OCI-LY3 (cell line): ENCODE data around the gene KCNMA1.

Experiments
- H2AFZ ChIP-seq: fragments of 200-600, 300-600 bp; shearing (Covaris generic); 2 replicates; pipeline ENCODE4 v1.6.0; 2014; ENCODE audit warnings: antibody characterized with exemption, low read depth, low read length
- H3K27ac ChIP-seq: fragments of 200-600, 300-600 bp; sonication (generic); 2 replicates; pipeline ENCODE4 v1.5.1; 2014; ENCODE audit warnings: mild to moderate bottlenecking, low read length, moderate library complexity, mixed read lengths
- H3K27me3 ChIP-seq: fragments of 200-600, 300-600 bp; sonication (generic); 2 replicates; pipeline ENCODE4 v1.6.1; 2014; ENCODE audit warnings: low read depth, low read length, mixed read lengths
- H3K36me3 ChIP-seq: fragments of 200-600, 300-600 bp; sonication (generic); replicated peaks from 2 replicates; pipeline ENCODE3; 2014; ENCODE audit warnings: low read depth, low read length, mixed read lengths
- H3K4me1 ChIP-seq: fragments of 300-600, 200-600 bp; sonication (generic); 2 replicates; pipeline ENCODE4 v1.6.1; 2014; ENCODE audit warnings: low read length, mixed read lengths
- H3K4me2 ChIP-seq: fragments of 200-600, 300-600 bp; sonication (generic); 2 replicates; pipeline ENCODE4 v1.6.1; 2014; ENCODE audit warnings: low read length, mixed read lengths
- H3K4me3 ChIP-seq: fragments of 300-600, 200-600 bp; sonication (generic); 2 replicates; pipeline ENCODE4 v1.5.1; 2014; ENCODE audit warnings: antibody characterized with exemption, mild to moderate bottlenecking, low read length, moderate library complexity
- H3K79me2 ChIP-seq: fragments of 300-600, 200-600 bp; shearing (Covaris generic); 2 replicates; pipeline ENCODE4 v1.6.1; 2014; ENCODE audit warnings: mild to moderate bottlenecking, low read length, mixed read lengths
- H3K9ac ChIP-seq: fragments of 300-600, 200-600 bp; shearing (Covaris generic); 2 replicates; pipeline ENCODE4 v1.6.0; 2014; ENCODE audit warnings: mild to moderate bottlenecking, low read length, moderate library complexity
- H3K9me3 ChIP-seq: fragments of 200-600, 300-600 bp; shearing (Covaris generic); 2 replicates; pipeline ENCODE4 v1.6.1; 2014; ENCODE audit warnings: low read length, mixed read lengths; ENCODE audit not compliant: insufficient read depth
- H4K20me1 ChIP-seq: fragments of 200-600, 300-600 bp; sonication (generic); 2 replicates; pipeline ENCODE4 v1.6.1; 2016; ENCODE audit warnings: low read length, mixed read lengths; ENCODE audit not compliant: insufficient read depth
- EZH2phosphoT487 ChIP-seq: fragments of 200-600 bp; shearing (Covaris generic); IDR thresholded peaks from 2 replicates; pipeline ENCODE4 v1.6.1; 2018; ENCODE audit warnings: antibody characterized with exemption, mixed run types, low read depth
- TF ChIP-seq, protein P1 (sequence below): fragments of 200-600, 300-600 bp; sonication (generic); IDR thresholded peaks from 2 replicates; pipeline ENCODE4 v1.5.1; 2014; ENCODE audit warnings: antibody characterized with exemption, low read length, low read depth

KCNMA1 gene

GRCh38 chr10:77497748-77498147 is 139.9 kb downstream of the KCNMA1 start:
- Histone ChIP-seq H3K4me1 (peaks cover 22% of the 10 kb centered on the region), H3K9me3 (no peaks in the 10 kb centered on the region), H3K79me2 (peaks cover 21% of the 10 kb centered on the region), H3K36me3 (peaks cover 5% of the 10 kb centered on the region), H3K4me2 (no peak overlapping the region), H3K4me3 (no peak overlapping the region), H4K20me1 (peaks cover 84% of the 10 kb centered on the region), H2AFZ (no peak overlapping the region), H3K27ac (no peak overlapping the region), H3K9ac (no peak overlapping the region), H3K27me3 (no peaks in the 10 kb centered on the region)
- TF ChIP-seq, protein P1, sequence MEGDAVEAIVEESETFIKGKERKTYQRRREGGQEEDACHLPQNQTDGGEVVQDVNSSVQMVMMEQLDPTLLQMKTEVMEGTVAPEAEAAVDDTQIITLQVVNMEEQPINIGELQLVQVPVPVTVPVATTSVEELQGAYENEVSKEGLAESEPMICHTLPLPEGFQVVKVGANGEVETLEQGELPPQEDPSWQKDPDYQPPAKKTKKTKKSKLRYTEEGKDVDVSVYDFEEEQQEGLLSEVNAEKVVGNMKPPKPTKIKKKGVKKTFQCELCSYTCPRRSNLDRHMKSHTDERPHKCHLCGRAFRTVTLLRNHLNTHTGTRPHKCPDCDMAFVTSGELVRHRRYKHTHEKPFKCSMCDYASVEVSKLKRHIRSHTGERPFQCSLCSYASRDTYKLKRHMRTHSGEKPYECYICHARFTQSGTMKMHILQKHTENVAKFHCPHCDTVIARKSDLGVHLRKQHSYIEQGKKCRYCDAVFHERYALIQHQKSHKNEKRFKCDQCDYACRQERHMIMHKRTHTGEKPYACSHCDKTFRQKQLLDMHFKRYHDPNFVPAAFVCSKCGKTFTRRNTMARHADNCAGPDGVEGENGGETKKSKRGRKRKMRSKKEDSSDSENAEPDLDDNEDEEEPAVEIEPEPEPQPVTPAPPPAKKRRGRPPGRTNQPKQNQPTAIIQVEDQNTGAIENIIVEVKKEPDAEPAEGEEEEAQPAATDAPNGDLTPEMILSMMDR: no peak

DNA sequence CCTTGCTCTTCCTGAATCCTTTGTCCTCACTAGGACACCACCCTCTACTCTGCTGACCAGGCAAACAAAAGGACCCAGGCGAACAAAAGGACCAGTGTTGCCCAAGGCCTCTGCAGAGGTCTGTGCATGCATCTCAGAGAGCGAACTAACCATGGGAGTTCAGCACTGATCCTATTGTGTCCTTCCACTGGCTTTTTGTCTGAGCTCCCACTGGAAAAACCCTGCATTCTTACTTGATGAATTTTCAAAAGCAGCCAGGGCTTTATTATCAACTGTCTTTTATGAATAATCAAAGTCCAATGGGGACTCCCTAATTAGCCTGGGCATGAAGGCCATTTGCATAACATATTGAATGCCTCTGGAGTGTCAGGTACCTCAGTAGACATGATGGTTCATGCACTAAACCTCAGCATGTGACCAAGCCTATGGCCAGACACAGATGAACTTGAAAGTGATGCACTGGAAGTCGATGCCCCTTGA is 140.6 kb downstream of the KCNMA1 start:
- peaks cover 18% of the 10 kb centered on the region for H3K4me1 ChIP-seq
- no peak overlapping the region for H3K27ac ChIP-seq

GRCh38 chr10:77494756-77495541 is 142.7 kb downstream of the KCNMA1 start:
- H3K36me3 ChIP-seq: peaks cover 5% of the 10 kb centered on the region

More for the DNA sequence above, 140.6 kb downstream of the KCNMA1 start:
- Histone ChIP-seq H3K79me2 (peaks cover 17% of the 10 kb centered on the region), H3K9me3 (no peaks in the 10 kb centered on the region), H3K36me3 (peaks cover 5% of the 10 kb centered on the region), H3K9ac (no peak overlapping the region), H3K27me3 (no peaks in the 10 kb centered on the region), H3K4me3 (no peak overlapping the region), H4K20me1 (peaks cover 84% of the 10 kb centered on the region), H3K4me2 (no peak overlapping the region), H2AFZ (no peak overlapping the region)
- TF ChIP-seq, protein P1: no peak
- TF ChIP-seq EZH2phosphoT487: no peak

DNA sequence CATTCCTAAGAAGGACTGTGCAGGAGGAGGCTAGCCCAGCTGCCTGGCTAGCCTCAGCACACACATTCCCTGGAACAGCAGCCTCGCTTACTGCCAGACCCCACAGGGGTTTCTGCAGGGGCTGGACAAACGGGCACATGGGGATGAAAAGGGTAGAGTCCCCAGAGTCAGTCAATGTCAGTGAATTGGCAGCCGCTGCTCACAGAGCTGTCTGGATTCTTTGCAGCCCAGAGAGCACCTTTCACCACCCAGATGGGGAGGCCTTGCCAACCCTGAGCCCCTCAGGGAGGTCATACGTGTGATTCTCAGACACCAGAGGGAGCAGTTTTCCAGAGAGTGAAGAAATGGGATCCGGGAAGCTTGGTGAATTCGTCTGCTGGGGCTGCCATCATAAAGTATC is 143.3 kb downstream of the KCNMA1 start:
- peaks cover 5% of the 10 kb centered on the region for H3K36me3 ChIP-seq
- no peaks in the 10 kb centered on the region for H3K4me1 ChIP-seq
- no peak overlapping the region for H3K9ac ChIP-seq
- no peaks in the 10 kb centered on the region for H3K27me3 ChIP-seq
- no peak for TF ChIP-seq EZH2phosphoT487
- TF ChIP-seq, protein P1: 0 out of 2 replicates have a peak, but pooled peaks have one; percentile 7
- H3K27ac ChIP-seq: no peak overlapping the region
- no peak overlapping the region for H3K4me2 ChIP-seq
- no peak overlapping the region for H2AFZ ChIP-seq
- no peaks in the 10 kb centered on the region for H3K79me2 ChIP-seq
- no peaks in the 10 kb centered on the region for H3K9me3 ChIP-seq
- H3K4me3 ChIP-seq: no peak overlapping the region
- peaks cover 68% of the 10 kb centered on the region for H4K20me1 ChIP-seq

More at GRCh38 chr10:77494756-77495541, 142.7 kb downstream of the KCNMA1 start:
- peaks cover 68% of the 10 kb centered on the region for H4K20me1 ChIP-seq
- TF ChIP-seq EZH2phosphoT487: no peak
- TF ChIP-seq, protein P1: no peak
- no peaks in the 10 kb centered on the region for H3K9me3 ChIP-seq
- no peaks in the 10 kb centered on the region for H3K27me3 ChIP-seq
- H3K4me1 ChIP-seq: no peaks in the 10 kb centered on the region
- no peak overlapping the region for H2AFZ ChIP-seq
- H3K79me2 ChIP-seq: no peaks in the 10 kb centered on the region
- no peak overlapping the region for H3K4me2 ChIP-seq
- no peak overlapping the region for H3K4me3 ChIP-seq
- no peak overlapping the region for H3K9ac ChIP-seq
- H3K27ac ChIP-seq: no peak overlapping the region
